Measurements from ENCODE around the gene SSTR4.
A peak's percentile ranks its signal among the peaks of the same experiment; 100 is the strongest.

The SSTR4 gene

GRCh38 chr20:23071996-23072395 lies 36.9 kb downstream of the SSTR4 start:
- intact Hi-C loops (cut with micrococcal nuclease): no loop called here
- Mint-ChIP-seq H3K27me3 (no peaks in the 10 kb centered on the region), H3K4me1 (ENCODE audit: low read depth) (peaks cover 25% of the 10 kb centered on the region), H3K4me3 (no peak overlapping the region), H3K9me3 (no peaks in the 10 kb centered on the region), H3K36me3 (ENCODE audit: low read depth) (peaks cover 15% of the 10 kb centered on the region), H3K27ac (no peak overlapping the region)

- H3K4me1 Mint-ChIP-seq (ENCODE audit: low read depth): peaks cover 32% of the 10 kb centered on the region
- no peaks in the 10 kb centered on the region for H3K9me3 Mint-ChIP-seq
- no peak overlapping the region for H3K27ac Mint-ChIP-seq
- H3K27me3 Mint-ChIP-seq: no peaks in the 10 kb centered on the region
- peaks cover 15% of the 10 kb centered on the region for H3K36me3 Mint-ChIP-seq (ENCODE audit: low read depth)
- intact Hi-C loops (cut with micrococcal nuclease): no loop called here
- no peak overlapping the region for H3K4me3 Mint-ChIP-seq
Observed at GRCh38 chr20:23072892-23073586, 37.9 kb downstream of the SSTR4 start.

GRCh38 chr20:23074052-23074451 lies 38.9 kb downstream of the SSTR4 start:
- Mint-ChIP-seq H3K4me1 (ENCODE audit: low read depth) (peaks cover 42% of the 10 kb centered on the region), H3K27ac (no peak overlapping the region), H3K36me3 (ENCODE audit: low read depth) (peaks cover 20% of the 10 kb centered on the region)

GRCh38 chr20:23077277-23077676 lies 42.2 kb downstream of the SSTR4 start:
- H3K4me3 Mint-ChIP-seq: no peak overlapping the region
- no peaks in the 10 kb centered on the region for H3K9me3 Mint-ChIP-seq
- no peak overlapping the region for H3K27ac Mint-ChIP-seq
- peaks cover 40% of the 10 kb centered on the region for H3K36me3 Mint-ChIP-seq (ENCODE audit: low read depth)
- H3K4me1 Mint-ChIP-seq (ENCODE audit: low read depth): peaks cover 65% of the 10 kb centered on the region
- H3K27me3 Mint-ChIP-seq: no peaks in the 10 kb centered on the region
- intact Hi-C loops (cut with micrococcal nuclease): no loop called here

More at GRCh38 chr20:23074052-23074451, 38.9 kb downstream of the SSTR4 start:
- no peaks in the 10 kb centered on the region for H3K27me3 Mint-ChIP-seq
- no peaks in the 10 kb centered on the region for H3K9me3 Mint-ChIP-seq
- intact Hi-C loops (cut with micrococcal nuclease): no loop called here
- no peak overlapping the region for H3K4me3 Mint-ChIP-seq

- Mint-ChIP-seq H3K36me3 (ENCODE audit: low read depth) (peaks cover 43% of the 10 kb centered on the region), H3K4me1 (ENCODE audit: low read depth) (peaks cover 69% of the 10 kb centered on the region), H3K4me3 (no peak overlapping the region), H3K27ac (no peak overlapping the region), H3K27me3 (no peaks in the 10 kb centered on the region), H3K9me3 (no peaks in the 10 kb centered on the region)
- intact Hi-C loops (cut with micrococcal nuclease): no loop called here
Observed at GRCh38 chr20:23078351-23079015, 43.4 kb downstream of the SSTR4 start.

- Mint-ChIP-seq H3K27ac (no peak overlapping the region), H3K36me3 (ENCODE audit: low read depth) (peaks cover 43% of the 10 kb centered on the region), H3K9me3 (no peaks in the 10 kb centered on the region), H3K27me3 (no peaks in the 10 kb centered on the region), H3K4me3 (no peak overlapping the region), H3K4me1 (ENCODE audit: low read depth) (peaks cover 71% of the 10 kb centered on the region)
- intact Hi-C loops (cut with micrococcal nuclease): no loop called here
Observed at GRCh38 chr20:23079016-23079351, 43.9 kb downstream of the SSTR4 start.

- no peaks in the 10 kb centered on the region for H3K27me3 Mint-ChIP-seq
- no peak overlapping the region for H3K4me3 Mint-ChIP-seq
Observed at GRCh38 chr20:23079926-23080325, 44.8 kb downstream of the SSTR4 start.

GRCh38 chr20:23080521-23080920 lies 45.4 kb downstream of the SSTR4 start:
- peaks cover 73% of the 10 kb centered on the region for H3K4me1 Mint-ChIP-seq (ENCODE audit: low read depth)
- intact Hi-C loops (cut with micrococcal nuclease): loop anchor here (5.0 kb wide), 1 partner anchor 37 kb away; no protein-coding TSS in a partner anchor
- no peak overlapping the region for H3K27ac Mint-ChIP-seq
- H3K27me3 Mint-ChIP-seq: no peaks in the 10 kb centered on the region
- peaks cover 30% of the 10 kb centered on the region for H3K36me3 Mint-ChIP-seq (ENCODE audit: low read depth)
- no peak overlapping the region for H3K4me3 Mint-ChIP-seq
- H3K9me3 Mint-ChIP-seq: no peaks in the 10 kb centered on the region

More at GRCh38 chr20:23079926-23080325, 44.8 kb downstream of the SSTR4 start:
- intact Hi-C loops (cut with micrococcal nuclease): loop anchor here (5.0 kb wide), 1 partner anchor 37 kb away; no protein-coding TSS in a partner anchor
- H3K4me1 Mint-ChIP-seq (ENCODE audit: low read depth): peaks cover 73% of the 10 kb centered on the region
- no peak overlapping the region for H3K27ac Mint-ChIP-seq
- H3K9me3 Mint-ChIP-seq: no peaks in the 10 kb centered on the region
- H3K36me3 Mint-ChIP-seq (ENCODE audit: low read depth): peaks cover 36% of the 10 kb centered on the region

GRCh38 chr20:23081263-23081819 lies 46.2 kb downstream of the SSTR4 start:
- Mint-ChIP-seq H3K36me3 (ENCODE audit: low read depth) (peaks cover 29% of the 10 kb centered on the region), H3K27me3 (no peaks in the 10 kb centered on the region), H3K4me1 (ENCODE audit: low read depth) (peaks cover 81% of the 10 kb centered on the region), H3K4me3 (peak overlapping the region; percentile 10), H3K27ac (peak overlapping the region; percentile 98), H3K9me3 (no peaks in the 10 kb centered on the region)
- intact Hi-C loops (cut with micrococcal nuclease): loop anchor here (5.0 kb wide), 1 partner anchor 36 kb away; no protein-coding TSS in a partner anchor

GRCh38 chr20:23082846-23083552 lies 47.9 kb downstream of the SSTR4 start:
- H3K4me3 Mint-ChIP-seq: peak overlapping the region; percentile 79
- peaks cover 29% of the 10 kb centered on the region for H3K36me3 Mint-ChIP-seq (ENCODE audit: low read depth)
- no peaks in the 10 kb centered on the region for H3K27me3 Mint-ChIP-seq
- H3K9me3 Mint-ChIP-seq: no peaks in the 10 kb centered on the region
- H3K4me1 Mint-ChIP-seq (ENCODE audit: low read depth): peaks cover 91% of the 10 kb centered on the region
- peak overlapping the region; percentile 98 for H3K27ac Mint-ChIP-seq
- intact Hi-C loops (cut with micrococcal nuclease): loop anchor here (5.0 kb wide), 1 partner anchor 34 kb away; no protein-coding TSS in a partner anchor

- no peaks in the 10 kb centered on the region for H3K27me3 Mint-ChIP-seq
- no peaks in the 10 kb centered on the region for H3K9me3 Mint-ChIP-seq
- intact Hi-C loops (cut with micrococcal nuclease): loop anchor here (5.0 kb wide), 1 partner anchor 34 kb away; no protein-coding TSS in a partner anchor
- peak overlapping the region; percentile 79 for H3K4me3 Mint-ChIP-seq
- peak overlapping the region; percentile 98 for H3K27ac Mint-ChIP-seq
- H3K4me1 Mint-ChIP-seq (ENCODE audit: low read depth): peaks cover 91% of the 10 kb centered on the region
- peaks cover 27% of the 10 kb centered on the region for H3K36me3 Mint-ChIP-seq (ENCODE audit: low read depth)
Observed at GRCh38 chr20:23083553-23084220, 48.6 kb downstream of the SSTR4 start.

GRCh38 chr20:23084282-23084844 lies 49.3 kb downstream of the SSTR4 start:
- intact Hi-C loops (cut with micrococcal nuclease): loop anchor here (5.0 kb wide), 1 partner anchor 33 kb away; no protein-coding TSS in a partner anchor
- peak overlapping the region; percentile 79 for H3K4me3 Mint-ChIP-seq
- H3K27me3 Mint-ChIP-seq: no peaks in the 10 kb centered on the region
- peaks cover 89% of the 10 kb centered on the region for H3K4me1 Mint-ChIP-seq (ENCODE audit: low read depth)
- H3K36me3 Mint-ChIP-seq (ENCODE audit: low read depth): peaks cover 22% of the 10 kb centered on the region
- H3K9me3 Mint-ChIP-seq: no peaks in the 10 kb centered on the region
- peak overlapping the region; percentile 98 for H3K27ac Mint-ChIP-seq

- Mint-ChIP-seq H3K4me1 (ENCODE audit: low read depth) (peaks cover 90% of the 10 kb centered on the region), H3K9me3 (no peaks in the 10 kb centered on the region), H3K27me3 (no peaks in the 10 kb centered on the region), H3K4me3 (peak overlapping the region; percentile 79), H3K27ac (peak overlapping the region; percentile 98), H3K36me3 (ENCODE audit: low read depth) (peaks cover 22% of the 10 kb centered on the region)
- intact Hi-C loops (cut with micrococcal nuclease): loop anchor here (5.0 kb wide), 4 partner anchors 32 to 62 kb away; no protein-coding TSS in a partner anchor
Observed at GRCh38 chr20:23084845-23085365, 49.8 kb downstream of the SSTR4 start.

Measured in dendritic cell treated with granulocyte-macrophage colony-stimulating factor and Interleukin-4, amounts not matched to agents 40 ng/mL and 50 ng/mL, for 4 days (primary cell).